Endothelial cell of umbilical vein (primary cell): ENCODE results near the gene DCAF11. TPM values are rescaled to one million over a fixed set of nuclear protein-coding genes. Genes with fewer than 3 reads are reported as not detected.

ENCODE experiments used
- BruUV-seq: library from RNA; stranded (reverse); fragments of 400-500 nt; replicated peaks from 2 replicates; lab custom pipeline; 2021; lab: Mats Ljungman, UMichigan
- CTCF ChIA-PET: fragments of 300-600, 350-600 bp; sonication (Branson Sonifier 250); formaldehyde crosslinking; loops from one replicate; lab custom pipeline; 2021; ENCODE audit warnings: antibody characterized with exemption, inconsistent platforms; lab: Charles Lee
- POLR2A ChIA-PET: fragments of 300-600, 350-600 bp; sonication (Branson Sonifier 250); formaldehyde crosslinking; loops from one replicate; lab custom pipeline; 2021; ENCODE audit warnings: antibody characterized with exemption, inconsistent platforms; lab: Charles Lee
- DNase-seq: peaks from one replicate; pipeline ENCODE4 v3.0.0-alpha.2; 2011; ENCODE audit warnings: low read depth, low spot score
- FAIRE-seq: peaks from 2 replicates; lab custom pipeline; 2011; peaks lifted over from hg19 to GRCh38; lab: Jason Lieb, UNC
- H2AFZ ChIP-seq: 2 replicates; pipeline ENCODE4 v1.6.0; 2012; ENCODE audit warnings: low read depth, low read length, control low read depth, inconsistent platforms
- H3K27ac ChIP-seq: 2 replicates; pipeline ENCODE4 v1.5.1; 2011; ENCODE audit warnings: low read depth, mild to moderate bottlenecking, control low read depth, low read length, moderate library complexity; ENCODE audit not compliant: insufficient read depth
- H3K27me3 ChIP-seq, 2 experiments: 2 replicates each; pipeline versions ENCODE4 v1.6.0 to v1.6.1; 2011; ENCODE audit warnings: low read length in 2 of 2, mixed read lengths in 1 of 2; ENCODE audit not compliant: control insufficient read depth in 2 of 2, insufficient read depth in 2 of 2
- H3K36me3 ChIP-seq, 2 experiments: 2 replicates in 1 of 2; 3 replicates in 1 of 2; pipeline ENCODE4 v1.5.1; 2011; ENCODE audit warnings: low read length in 2 of 2, mild to moderate bottlenecking in 1 of 2, moderate library complexity in 1 of 2; ENCODE audit not compliant: control insufficient read depth in 2 of 2, insufficient read depth in 2 of 2; ENCODE audit errors: extremely low read depth in 1 of 2
- H3K4me1 ChIP-seq: 3 replicates; pipeline ENCODE4 v1.5.1; 2011; ENCODE audit warnings: mild to moderate bottlenecking, low read length; ENCODE audit not compliant: control insufficient read depth, insufficient read depth; ENCODE audit errors: extremely low read depth
- H3K4me2 ChIP-seq: 2 replicates; pipeline ENCODE4 v1.6.1; 2011; ENCODE audit warnings: low read length, control low read depth, mixed read lengths; ENCODE audit not compliant: insufficient read depth
- H3K4me3 ChIP-seq, 3 experiments: fragments of 200-600 bp in 1 of 3; sonication (generic), shearing (Covaris generic) in 1 of 3; replicated peaks in 1 of 3; 2 replicates each; pipeline ENCODE4 v1.5.1; 2011 to 2016; ENCODE audit warnings: control low read depth in 3 of 3, low read length in 3 of 3, mild to moderate bottlenecking in 2 of 3, inconsistent platforms in 1 of 3, low read depth in 1 of 3, moderate library complexity in 1 of 3; ENCODE audit not compliant: insufficient read depth in 1 of 3
- H3K79me2 ChIP-seq: 2 replicates; pipeline ENCODE4 v1.6.0; 2012; ENCODE audit warnings: low read length, inconsistent platforms; ENCODE audit not compliant: control insufficient read depth, insufficient read depth
- H3K9ac ChIP-seq: replicated peaks from 2 replicates; pipeline ENCODE3; 2011; ENCODE audit warnings: low read length, control low read depth; ENCODE audit not compliant: insufficient read depth; ENCODE audit errors: extremely low read depth
- H3K9me1 ChIP-seq: replicated peaks from 3 replicates; pipeline ENCODE4 v1.6.0; 2011; ENCODE audit warnings: mild to moderate bottlenecking, low read length; ENCODE audit not compliant: control insufficient read depth, insufficient read depth; ENCODE audit errors: extremely low read depth
- H3K9me3 ChIP-seq: replicated peaks from 2 replicates; pipeline ENCODE4 v1.5.1; 2012; ENCODE audit warnings: low read length, inconsistent platforms; ENCODE audit not compliant: control insufficient read depth, insufficient read depth
- H4K20me1 ChIP-seq: replicated peaks from 2 replicates; pipeline ENCODE3; 2011; ENCODE audit warnings: mild to moderate bottlenecking, low read length; ENCODE audit not compliant: control insufficient read depth, insufficient read depth; ENCODE audit errors: extremely low read depth
- CTCF ChIP-seq, 2 donors: IDR thresholded peaks; 1 replicate in 1 of 2; 2 replicates in 1 of 2; pipeline ENCODE4 v1.5.1; 2011; ENCODE audit warnings: low read length in 2 of 2, mild to moderate bottlenecking in 2 of 2, moderate library complexity in 2 of 2, control low read depth in 1 of 2, inconsistent platforms in 1 of 2, low read depth in 1 of 2; ENCODE audit not compliant: insufficient read depth in 1 of 2; ENCODE audit errors: extremely low read depth in 1 of 2
- EZH2 ChIP-seq: IDR thresholded peaks from 2 replicates; pipeline ENCODE4 v1.6.1; 2012; ENCODE audit warnings: borderline replicate concordance, low read depth, mild to moderate bottlenecking, moderate library complexity, low read length, inconsistent platforms; ENCODE audit not compliant: severe bottlenecking
- FOS ChIP-seq: IDR thresholded peaks from 2 replicates; pipeline ENCODE4 v1.6.1; 2011; ENCODE audit warnings: mild to moderate bottlenecking, low read length, moderate library complexity, borderline replicate concordance; ENCODE audit not compliant: insufficient read depth
- GATA2 ChIP-seq: IDR thresholded peaks from 2 replicates; pipeline ENCODE4 v1.7.0; 2011; ENCODE audit warnings: low read depth, mild to moderate bottlenecking, moderate library complexity, mixed read lengths, low read length; ENCODE audit not compliant: insufficient read length, insufficient read depth
- JUN ChIP-seq: IDR thresholded peaks from 2 replicates; pipeline ENCODE4 v1.6.1; 2011; ENCODE audit warnings: borderline replicate concordance, low read depth; ENCODE audit not compliant: insufficient read length, insufficient read depth
- MYC ChIP-seq: IDR thresholded peaks from one replicate; pipeline ENCODE4 v1.6.1; 2011; ENCODE audit warnings: mild to moderate bottlenecking, low read depth, low read length
- POLR2A ChIP-seq: IDR thresholded peaks from 2 replicates; pipeline ENCODE4 v1.6.1; 2012; ENCODE audit warnings: low read depth, mild to moderate bottlenecking, control low read depth, low read length
- POLR2AphosphoS5 ChIP-seq: IDR thresholded peaks from 2 replicates; pipeline ENCODE4 v1.6.1; 2012; ENCODE audit warnings: low read depth, mild to moderate bottlenecking, control low read depth, low read length, moderate library complexity; ENCODE audit not compliant: insufficient read depth
- dilution Hi-C: fragments of 300-500 bp; cut with MboI; formaldehyde crosslinking; loops from one replicate; pipeline ENCODE4 v1.15.0; 2019; ENCODE audit warnings: low sequenced_read_pairs; ENCODE audit not compliant: extremely low pct_ligation_motif_present
- intact Hi-C: fragments of 100-400 bp; cut with micrococcal nuclease; formaldehyde crosslinking; loops from one replicate; pipeline ENCODE4 v1.10.0; 2022
- polyA plus RNA-seq, 4 experiments: library from polyadenylated mRNA; depleted of rRNA in 3 of 4; stranded (reverse) in 3 of 4; unstranded in 1 of 4; fragments of >200 nt; gene quantifications; 2 replicates each; pipeline versions ENCODE4 v1.2.1 to v1.2.3, GENCODE V29; 2011 to 2012; ENCODE audit warnings: missing spikeins in 1 of 4
- total RNA-seq: library from RNA; stranded (reverse); gene quantifications from 2 replicates; pipeline ENCODE4 v1.2.3, GENCODE V29; 2021
- TF ChIP-seq, protein P1 (sequence below): IDR thresholded peaks from 2 replicates; pipeline ENCODE4 v1.6.1; 2011; ENCODE audit not compliant: insufficient read depth, insufficient read length

DCAF11 gene
- total and polyA plus RNA-seq, 2 donors (not counting 3 experiments of a cell fraction or from before 2014, with no cell fraction given), result 37.3 to 38.5 TPM

DNA sequence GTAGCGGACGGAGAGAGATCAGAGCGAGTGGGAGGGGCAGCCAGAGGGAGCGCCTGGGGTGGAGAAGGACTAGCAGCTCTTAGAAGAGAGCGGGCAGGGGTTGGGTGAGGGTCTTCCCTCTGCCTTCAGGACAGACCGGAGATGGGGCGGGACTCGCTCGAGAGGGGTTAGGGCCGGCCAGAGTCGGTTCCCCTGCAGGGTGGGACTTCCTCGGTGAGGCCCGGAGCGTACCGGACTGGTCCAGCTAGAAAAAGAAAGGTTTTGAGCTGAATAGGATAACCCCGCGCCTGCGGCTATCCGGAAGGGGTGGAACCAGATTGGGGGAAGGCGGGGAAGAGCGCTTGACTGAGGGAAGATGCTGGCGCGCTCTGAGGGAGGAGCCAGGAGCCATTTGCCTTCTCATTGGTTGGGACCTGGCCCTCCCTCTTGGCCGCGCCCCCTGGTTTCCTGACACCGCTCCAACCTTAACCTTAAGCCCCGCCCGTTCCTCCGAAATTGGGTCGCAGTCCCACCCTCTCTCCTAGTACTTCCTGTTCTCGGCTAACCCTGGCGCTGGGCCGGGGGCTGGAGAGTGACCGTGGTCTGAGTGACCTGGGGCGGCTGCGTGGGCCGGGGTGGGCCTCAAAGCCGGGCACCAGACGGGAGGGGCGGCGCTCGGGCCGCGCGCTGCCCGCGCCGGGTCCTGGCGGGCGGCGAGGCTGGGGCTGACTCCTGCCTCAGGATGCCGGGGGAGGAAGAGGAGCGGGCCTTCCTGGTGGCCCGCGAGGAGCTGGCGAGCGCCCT is 32.6 kb downstream of the DCAF11 start, which contains the start of gene RNF31:
Gene RNF31 (plus strand): TSS at position 521 of the 783 bp plus-strand sequence. CDS start 201 bp downstream, at position 722.
- peaks cover 25% of the 10 kb centered on the region for H3K79me2 ChIP-seq
- peak within 1 kb of the TSS; percentile 59 to 86 (median 79) for H3K4me3 ChIP-seq
- ChIA-PET POLR2A (interaction anchor here (1.0 to 2.0 kb wide), 6 partner anchors 10 to 66 kb away, joined by 3 to 13 read pairs (median 5); partner anchors contain the start of genes CHMP4A, DCAF11, NRL and PSME1), CTCF (interaction anchor here (0.7 to 7.8 kb wide), 11 partner anchors 11 to 187 kb away, joined by 3 to 63 read pairs (median 4); partner anchors contain the start of genes CIDEB, IRF9, PSME1 and TINF2)
- BruUV-seq, result no TSS peak
- TF ChIP-seq POLR2A (peak; percentile 75), JUN (no peak), POLR2AphosphoS5 (peak; percentile 67)
- DNase-seq (peak; percentile 97), FAIRE-seq (peak; percentile 100)
- intact Hi-C loops, result loop anchor here (1.0 to 5.0 kb wide), 8 partner anchors 11 to 285 kb away; partner anchors contain the start of genes CHMP4A, DCAF11, DHRS1 and IPO4
- no peaks in the 10 kb centered on the region for H3K9me1 ChIP-seq
- H2AFZ ChIP-seq, result peak within 1 kb of the TSS; percentile 91
- no peaks in the 10 kb centered on the region for H3K9me3 ChIP-seq
- H4K20me1 ChIP-seq, result no peaks in the 10 kb centered on the region
- H3K27ac ChIP-seq, result peak within 1 kb of the TSS; percentile 52
- H3K27me3 ChIP-seq, result no peaks in the 10 kb centered on the region
- H3K4me2 ChIP-seq, result peak within 1 kb of the TSS; percentile 95
- H3K4me1 ChIP-seq, result peaks cover 17% of the 10 kb centered on the region
- dilution Hi-C loops, result no loop called here
- H3K36me3 ChIP-seq, result peaks cover 0 to 25% of the 10 kb centered on the region in 2 experiments
- peak within 1 kb of the TSS; percentile 72 for H3K9ac ChIP-seq

DNA sequence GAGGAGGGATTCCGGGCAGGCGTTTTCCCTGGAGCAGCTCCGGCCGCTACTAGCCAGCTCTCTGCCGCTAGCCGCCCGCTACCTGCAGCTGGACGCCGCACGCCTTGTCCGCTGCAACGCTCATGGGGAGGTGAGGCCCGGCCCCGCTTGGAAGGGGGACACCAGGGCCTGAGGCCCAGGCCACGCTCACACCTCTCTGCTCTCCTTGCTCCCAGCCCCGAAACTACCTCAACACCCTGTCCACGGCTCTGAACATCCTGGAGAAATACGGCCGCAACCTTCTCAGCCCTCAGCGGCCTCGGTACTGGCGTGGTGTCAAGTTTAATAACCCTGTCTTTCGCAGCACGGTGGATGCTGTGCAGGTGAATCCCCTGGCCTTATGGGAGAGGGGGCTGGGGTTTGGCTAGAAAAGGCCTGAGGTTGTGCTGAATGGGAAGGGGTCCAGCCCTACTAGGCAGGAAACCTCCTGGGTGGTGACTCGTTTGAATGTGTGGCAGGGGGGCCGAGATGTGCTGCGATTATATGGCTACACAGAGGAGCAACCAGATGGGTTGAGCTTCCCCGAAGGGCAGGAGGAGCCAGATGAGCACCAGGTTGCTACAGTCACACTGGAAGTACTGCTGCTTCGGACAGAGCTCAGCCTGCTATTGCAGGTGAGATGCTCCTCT is 33.3 kb downstream of the DCAF11 start:
- H3K9me1 ChIP-seq, result no peaks in the 10 kb centered on the region
- ChIA-PET POLR2A (interaction anchor here (2.0 kb wide), 1 partner anchor 12 kb away, joined by 8 read pairs; the partner anchor contains the start of gene PSME1), CTCF (interaction anchor here (1.0 to 7.8 kb wide), 6 partner anchors 12 to 149 kb away, joined by 6 to 63 read pairs (median 14); partner anchors contain the start of genes IRF9 and PSME1)
- DNase-seq, result no peak
- peak overlapping the region; percentile 59 to 83 (median 76) for H3K4me3 ChIP-seq
- dilution Hi-C loops (no loop called here), intact Hi-C loops (loop anchor here (1.0 to 5.0 kb wide), 7 partner anchors 12 to 284 kb away; partner anchors contain the start of genes CHMP4A, DHRS1, IPO4 and IRF9)
- H3K27ac ChIP-seq, result no peak overlapping the region
- H3K27me3 ChIP-seq, result no peaks in the 10 kb centered on the region
- H3K79me2 ChIP-seq, result peaks cover 25% of the 10 kb centered on the region
- no peak for FAIRE-seq
- no peaks in the 10 kb centered on the region for H4K20me1 ChIP-seq
- H3K36me3 ChIP-seq, result peaks cover 2 to 25% of the 10 kb centered on the region in 2 experiments
- no peaks in the 10 kb centered on the region for H3K9me3 ChIP-seq
- BruUV-seq, result TSS peak; percentile 45
- peak overlapping the region; percentile 70 for H3K4me2 ChIP-seq
- peak overlapping the region; percentile 68 for H2AFZ ChIP-seq
- peak overlapping the region; percentile 43 for H3K9ac ChIP-seq
- TF ChIP-seq GATA2, result no peak
- no peak for TF ChIP-seq EZH2
- TF ChIP-seq FOS, result no peak
- no peak for TF ChIP-seq CTCF (IDR thresholded peaks at IDR 0.05; ENCODE audit: extremely low read depth in 1 of 2, insufficient read depth in 1 of 2, low read depth in 1 of 2, low read length in 2 of 2)
- no peak for TF ChIP-seq JUN
- TF ChIP-seq, protein P1, sequence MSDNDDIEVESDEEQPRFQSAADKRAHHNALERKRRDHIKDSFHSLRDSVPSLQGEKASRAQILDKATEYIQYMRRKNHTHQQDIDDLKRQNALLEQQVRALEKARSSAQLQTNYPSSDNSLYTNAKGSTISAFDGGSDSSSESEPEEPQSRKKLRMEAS, result no peak
- no peak for TF ChIP-seq MYC
- TF ChIP-seq POLR2A, result no peak
- no peak for TF ChIP-seq POLR2AphosphoS5
- H3K4me1 ChIP-seq, result peaks cover 16% of the 10 kb centered on the region
